ENCODE results near the gene SASH1.

DNA sequence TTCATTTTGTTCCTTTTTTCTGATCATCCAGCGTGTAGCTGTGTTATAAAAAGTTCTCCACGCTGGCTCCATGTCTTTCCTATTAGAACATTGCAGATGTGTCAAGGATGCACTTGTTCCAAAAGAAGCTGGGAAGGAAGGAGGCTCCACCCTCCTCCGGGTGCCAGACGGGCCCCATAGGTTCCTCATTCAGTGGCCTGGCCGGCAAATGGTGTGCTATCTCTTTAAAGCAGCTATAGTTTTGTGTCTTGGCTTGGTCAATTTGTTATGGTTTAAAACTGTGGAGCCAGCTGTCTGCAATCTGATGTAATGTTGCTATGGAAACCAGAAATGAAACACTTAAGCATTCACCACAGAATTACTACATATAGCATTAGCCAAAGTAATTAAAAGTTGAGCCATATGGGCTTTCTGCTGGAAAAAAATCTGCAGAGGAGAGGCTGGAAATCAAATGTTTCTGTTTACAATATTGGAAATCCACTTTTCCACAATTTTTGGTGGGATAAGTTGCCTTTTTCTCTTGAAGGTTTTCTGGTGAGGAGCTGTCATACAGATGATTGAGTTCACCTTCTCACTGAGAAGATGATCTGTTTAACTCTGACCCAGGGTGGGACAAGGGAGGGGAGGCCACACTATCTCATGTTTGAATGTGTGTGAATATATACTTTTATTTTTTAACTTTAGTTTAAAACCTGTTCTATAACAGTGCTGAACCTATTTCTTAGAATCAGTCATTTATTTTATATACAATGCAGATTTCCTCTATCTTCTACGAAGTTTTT, 167.4 kb downstream of the SASH1 start:
- TF ChIP-seq FOXK2 (IDR thresholded peaks at IDR 0.05) (no peak), ARNT (IDR thresholded peaks at IDR 0.05) (no peak), CTBP1 (IDR thresholded peaks at IDR 0.05; ENCODE audit: borderline replicate concordance) (no peak), ELF4 (IDR thresholded peaks at IDR 0.05) (no peak), SP1 (IDR thresholded peaks at IDR 0.05) (no peak), FOXA1 (IDR thresholded peaks at IDR 0.05) (no peak), HDGF (IDR thresholded peaks at IDR 0.05; ENCODE audit: borderline replicate concordance) (no peak), BHLHE40 (IDR thresholded peaks at IDR 0.05; ENCODE audit: borderline replicate concordance) (no peak), ZNF384 (IDR thresholded peaks at IDR 0.05) (no peak), TARDBP (IDR thresholded peaks at IDR 0.05) (no peak)
- TF ChIP-seq, protein P1, sequence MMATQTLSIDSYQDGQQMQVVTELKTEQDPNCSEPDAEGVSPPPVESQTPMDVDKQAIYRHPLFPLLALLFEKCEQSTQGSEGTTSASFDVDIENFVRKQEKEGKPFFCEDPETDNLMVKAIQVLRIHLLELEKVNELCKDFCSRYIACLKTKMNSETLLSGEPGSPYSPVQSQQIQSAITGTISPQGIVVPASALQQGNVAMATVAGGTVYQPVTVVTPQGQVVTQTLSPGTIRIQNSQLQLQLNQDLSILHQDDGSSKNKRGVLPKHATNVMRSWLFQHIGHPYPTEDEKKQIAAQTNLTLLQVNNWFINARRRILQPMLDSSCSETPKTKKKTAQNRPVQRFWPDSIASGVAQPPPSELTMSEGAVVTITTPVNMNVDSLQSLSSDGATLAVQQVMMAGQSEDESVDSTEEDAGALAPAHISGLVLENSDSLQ (IDR thresholded peaks at IDR 0.05): no peak; the same call in 1 of the 2 replicates
